PC-3 (cell line): ENCODE results near the gene THOC3. TPM values are rescaled to one million over a fixed set of nuclear protein-coding genes. Genes with fewer than 3 reads are reported as not detected.

Experiments
- ATAC-seq: fragments of 200-7000 bp; cut with Tn5 transposase; 2 replicates; pipeline ENCODE4 v1.9.1; 2020; ENCODE audit warnings: mild to moderate bottlenecking, moderate library complexity
- BruUV-seq: library from RNA; stranded (reverse); fragments of 400-500 nt; replicated peaks from 2 replicates; lab custom pipeline; 2021; lab: Mats Ljungman, UMichigan
- CTCF ChIA-PET: fragments of 300-600 bp; sonication (Branson Sonifier 250); formaldehyde crosslinking; loops from one replicate; lab custom pipeline; 2022; ENCODE audit warnings: antibody characterized with exemption; lab: Charles Lee
- POLR2A ChIA-PET: fragments of 300-600 bp; sonication (Branson Sonifier 250); formaldehyde crosslinking; loops from one replicate; lab custom pipeline; 2022; ENCODE audit warnings: antibody characterized with exemption; ENCODE audit not compliant: unreplicated experiment; lab: Charles Lee
- DNase-seq: peaks from one replicate; pipeline ENCODE4 v3.0.0-alpha.2; 2015
- H2AFZ ChIP-seq: fragments of 300-600 bp; sonication (generic); 2 replicates; pipeline ENCODE4 v1.6.0; 2016; ENCODE audit warnings: antibody characterized with exemption, low read length
- H3F3A ChIP-seq: fragments of 300-600 bp; sonication (generic); one replicate; pipeline ENCODE4 v1.6.0; 2017; ENCODE audit warnings: antibody characterized with exemption, low read length, control low read depth, mild to moderate bottlenecking; ENCODE audit not compliant: unreplicated experiment
- H3K27ac ChIP-seq: fragments of 300-600 bp; sonication (generic); 2 replicates; pipeline ENCODE4 v1.5.1; 2016; ENCODE audit warnings: mild to moderate bottlenecking, low read length
- H3K27me3 ChIP-seq: fragments of 300-600 bp; sonication (generic); 2 replicates; pipeline ENCODE4 v1.6.1; 2016; ENCODE audit warnings: low read length, mixed read lengths
- H3K36me3 ChIP-seq: fragments of 300-600 bp; sonication (generic); 2 replicates; pipeline ENCODE4 v1.6.1; 2016; ENCODE audit warnings: low read depth, mixed run types, low read length, mixed read lengths
- H3K4me1 ChIP-seq: fragments of 300-600 bp; sonication (generic); 2 replicates; pipeline ENCODE4 v1.5.1; 2016; ENCODE audit warnings: low read length; ENCODE audit not compliant: insufficient read depth
- H3K4me2 ChIP-seq: fragments of 300-600 bp; sonication (generic); 2 replicates; pipeline ENCODE4 v1.6.0; 2016; ENCODE audit warnings: low read length
- H3K4me3 ChIP-seq: fragments of 300-600 bp; sonication (generic); 2 replicates; pipeline ENCODE4 v1.5.1; 2016; ENCODE audit warnings: mild to moderate bottlenecking, low read length, mixed read lengths
- H3K79me2 ChIP-seq: fragments of 300-600 bp; sonication (generic); 2 replicates; pipeline ENCODE4 v1.6.1; 2017; ENCODE audit warnings: low read length, mixed read lengths
- H3K9ac ChIP-seq: fragments of 300-600 bp; sonication (generic); 2 replicates; pipeline ENCODE4 v1.6.0; 2016; ENCODE audit warnings: mild to moderate bottlenecking, low read length
- H3K9me2 ChIP-seq: fragments of 300-600 bp; sonication (generic); replicated peaks from 2 replicates; pipeline ENCODE4 v1.6.1; 2016; ENCODE audit warnings: mixed run types, low read length, mixed read lengths
- H3K9me3 ChIP-seq: fragments of 300-600 bp; sonication (generic); 2 replicates; pipeline ENCODE4 v1.6.1; 2016; ENCODE audit warnings: low read length, mixed read lengths
- H4K20me1 ChIP-seq: fragments of 300-600 bp; sonication (generic); 2 replicates; pipeline ENCODE4 v1.6.1; 2016; ENCODE audit warnings: low read length, mixed read lengths
- EZH2 ChIP-seq: fragments of 300-600 bp; sonication (generic); IDR thresholded peaks from one replicate; pipeline ENCODE4 v1.6.1; 2017; ENCODE audit warnings: antibody characterized with exemption, mild to moderate bottlenecking, low read length; ENCODE audit not compliant: unreplicated experiment
- EZH2phosphoT487 ChIP-seq: fragments of 300-600 bp; sonication (generic); IDR thresholded peaks from 2 replicates; pipeline ENCODE4 v1.6.1; 2018; ENCODE audit warnings: mild to moderate bottlenecking, antibody characterized with exemption, low read length, borderline replicate concordance
- intact Hi-C: fragments of 100-400 bp; cut with micrococcal nuclease; formaldehyde crosslinking; loops from 2 replicates; pipeline ENCODE4 v1.9.0; 2023
- total RNA-seq: library from RNA; depleted of rRNA; stranded (reverse); fragments of >200 nt; gene quantifications from 2 replicates; pipeline ENCODE4 v1.2.3, GENCODE V29; 2014
- TF ChIP-seq, protein P1 (sequence below): fragments of 300-600 bp; sonication (generic); conservative IDR thresholded peaks from 2 replicates; pipeline ENCODE4 v1.5.1; 2017; ENCODE audit warnings: antibody characterized with exemption, low read depth, mild to moderate bottlenecking, low read length

THOC3 gene
- total RNA-seq, 1 experiment from 2014 or later: 241 TPM

DNA sequence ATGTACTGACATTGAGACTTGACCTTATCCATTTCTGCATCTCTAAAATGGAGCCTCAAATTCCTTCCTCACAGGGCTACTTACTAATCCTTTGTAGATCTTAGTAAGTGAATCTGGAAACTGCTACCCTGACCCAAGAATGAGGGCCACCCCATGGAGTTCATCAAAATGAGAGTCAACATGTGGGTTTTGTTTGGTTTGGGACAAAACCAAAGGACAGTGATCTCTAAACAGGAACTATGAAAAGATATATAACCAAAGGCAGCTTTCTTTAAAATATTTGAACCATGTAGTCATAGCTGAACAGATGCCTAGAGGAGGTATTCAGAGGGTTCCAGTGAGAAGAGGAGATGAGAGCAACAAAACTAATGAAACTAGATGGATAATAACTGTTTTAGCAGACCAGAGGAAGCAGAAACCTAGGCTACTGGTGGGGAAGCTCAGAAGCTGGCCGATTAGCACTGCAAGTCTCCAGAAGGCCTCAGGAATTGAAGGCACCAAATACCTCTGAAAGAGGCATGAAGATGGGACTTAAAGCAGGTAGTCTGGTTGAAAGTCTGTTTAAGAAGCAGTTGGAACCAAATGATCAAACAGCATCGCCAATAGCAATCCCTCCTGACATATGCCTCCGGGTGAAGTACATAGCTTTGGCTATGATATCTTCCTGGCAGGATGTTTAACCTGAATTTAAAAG lies 45.8 kb downstream of the THOC3 start:
- Histone ChIP-seq H3K27ac (peak overlapping the region; percentile 27), H3K27me3 (no peaks in the 10 kb centered on the region), H3F3A (no peaks in the 10 kb centered on the region), H3K36me3 (no peaks in the 10 kb centered on the region), H3K4me3 (no peak overlapping the region), H3K9me2 (no peaks in the 10 kb centered on the region), H4K20me1 (no peaks in the 10 kb centered on the region), H3K79me2 (no peaks in the 10 kb centered on the region), H3K9ac (no peak overlapping the region), H3K4me2 (peak overlapping the region; percentile 47), H2AFZ (0 out of 2 replicates have a peak overlapping the region, but pooled peaks have one; percentile 1), H3K9me3 (no peaks in the 10 kb centered on the region), H3K4me1 (peaks cover 38% of the 10 kb centered on the region)
- intact Hi-C loops: no loop called here
- TSS peak; percentile 89 for BruUV-seq
- ChIA-PET CTCF (interaction anchor here (0.5 kb wide), 1 partner anchor 193 kb away, joined by 10 read pairs; no protein-coding TSS in a partner anchor), POLR2A (no interaction called here)
- peak; percentile 83 for ATAC-seq
- peak; percentile 95 for DNase-seq
- TF ChIP-seq, protein P1, sequence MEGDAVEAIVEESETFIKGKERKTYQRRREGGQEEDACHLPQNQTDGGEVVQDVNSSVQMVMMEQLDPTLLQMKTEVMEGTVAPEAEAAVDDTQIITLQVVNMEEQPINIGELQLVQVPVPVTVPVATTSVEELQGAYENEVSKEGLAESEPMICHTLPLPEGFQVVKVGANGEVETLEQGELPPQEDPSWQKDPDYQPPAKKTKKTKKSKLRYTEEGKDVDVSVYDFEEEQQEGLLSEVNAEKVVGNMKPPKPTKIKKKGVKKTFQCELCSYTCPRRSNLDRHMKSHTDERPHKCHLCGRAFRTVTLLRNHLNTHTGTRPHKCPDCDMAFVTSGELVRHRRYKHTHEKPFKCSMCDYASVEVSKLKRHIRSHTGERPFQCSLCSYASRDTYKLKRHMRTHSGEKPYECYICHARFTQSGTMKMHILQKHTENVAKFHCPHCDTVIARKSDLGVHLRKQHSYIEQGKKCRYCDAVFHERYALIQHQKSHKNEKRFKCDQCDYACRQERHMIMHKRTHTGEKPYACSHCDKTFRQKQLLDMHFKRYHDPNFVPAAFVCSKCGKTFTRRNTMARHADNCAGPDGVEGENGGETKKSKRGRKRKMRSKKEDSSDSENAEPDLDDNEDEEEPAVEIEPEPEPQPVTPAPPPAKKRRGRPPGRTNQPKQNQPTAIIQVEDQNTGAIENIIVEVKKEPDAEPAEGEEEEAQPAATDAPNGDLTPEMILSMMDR: no peak
- TF ChIP-seq EZH2 (no peak), EZH2phosphoT487 (no peak)

DNA sequence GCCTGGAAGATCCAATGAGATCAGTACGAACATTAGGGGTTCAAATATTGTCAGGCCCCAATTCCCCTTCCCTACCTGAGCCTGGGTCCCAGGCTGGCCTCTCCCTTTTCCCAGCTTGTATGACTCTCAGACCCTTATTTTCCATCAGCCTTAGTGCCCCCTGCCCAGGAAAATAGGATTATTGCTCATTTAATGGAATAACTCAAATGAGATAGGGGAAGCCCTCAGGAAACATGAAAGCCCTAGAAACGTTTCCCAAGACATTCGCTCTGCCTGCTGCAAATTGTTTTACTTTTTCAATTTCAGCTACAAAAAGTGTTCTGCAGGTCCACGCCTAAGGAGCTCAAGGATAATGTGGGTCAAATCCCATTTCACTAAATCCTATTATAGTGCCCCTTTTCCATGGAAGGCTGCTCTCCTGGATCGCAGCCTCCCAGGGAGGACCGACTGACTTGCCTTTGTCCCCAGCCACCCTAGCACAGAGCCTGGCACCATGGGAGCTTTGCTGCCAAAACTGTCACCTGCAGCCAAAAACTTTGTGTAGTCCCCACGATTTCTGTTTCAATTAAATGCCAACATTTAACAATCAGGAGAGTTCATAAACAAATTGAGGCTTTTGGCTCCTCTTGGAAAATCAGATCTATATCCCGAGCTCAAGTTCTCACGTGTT lies 46.9 kb downstream of the THOC3 start:
- no TSS peak for BruUV-seq
- H3K4me1 ChIP-seq: peaks cover 38% of the 10 kb centered on the region
- POLR2A ChIA-PET: no interaction called here
- H3F3A ChIP-seq: no peaks in the 10 kb centered on the region
- H3K4me2 ChIP-seq: peak overlapping the region; percentile 17; the same call in 1 of the 2 replicates
- ATAC-seq (no peak), DNase-seq (no peak)
- no peaks in the 10 kb centered on the region for H4K20me1 ChIP-seq
- H3K27ac ChIP-seq: no peak overlapping the region
- H3K4me3 ChIP-seq: no peak overlapping the region
- H2AFZ ChIP-seq: no peak overlapping the region
- no peaks in the 10 kb centered on the region for H3K9me2 ChIP-seq
- CTCF ChIA-PET: interaction anchor here (0.5 kb wide), 1 partner anchor 192 kb away, joined by 10 read pairs; no protein-coding TSS in a partner anchor
- no peaks in the 10 kb centered on the region for H3K79me2 ChIP-seq
- no peak for TF ChIP-seq EZH2phosphoT487
- no peak for TF ChIP-seq EZH2
- TF ChIP-seq, protein P1: no peak
- no peak overlapping the region for H3K9ac ChIP-seq
- no peaks in the 10 kb centered on the region for H3K36me3 ChIP-seq
- intact Hi-C loops: no loop called here
- H3K9me3 ChIP-seq: no peaks in the 10 kb centered on the region
- no peaks in the 10 kb centered on the region for H3K27me3 ChIP-seq
